SK-N-SH (cell line): ENCODE measurements around the gene ARHGAP6. TPM values are rescaled to one million over a fixed set of nuclear protein-coding genes. Genes with fewer than 3 reads are reported as not detected.

Source experiments
- CTCF ChIA-PET: fragments of 300-600, 350-600 bp; formaldehyde crosslinking; extraction: SDS; loops from one replicate; lab custom pipeline; 2021; lab: Yijun Ruan, JAX
- POLR2A ChIA-PET: fragments of 350-600 bp; sonication (Branson Sonifier 250); formaldehyde crosslinking; extraction: SDS; loops from one replicate; lab custom pipeline; 2020; ENCODE audit warnings: antibody characterized with exemption, inconsistent platforms; lab: Yijun Ruan, JAX
- DNase-seq: peaks from one replicate; pipeline ENCODE4 v3.0.0; 2012
- H2AFZ ChIP-seq: fragments of 200-600 bp; sonication (generic); 2 replicates; pipeline ENCODE4 v1.8.1; 2016; ENCODE audit warnings: antibody characterized with exemption, mild to moderate bottlenecking, low read depth
- H3F3A ChIP-seq: fragments of 200-600 bp; sonication (generic); replicated peaks from 2 replicates; pipeline ENCODE3; 2016; ENCODE audit warnings: antibody characterized with exemption, mild to moderate bottlenecking; ENCODE audit not compliant: insufficient read depth
- H3K27ac ChIP-seq, 2 experiments: fragments of 200-500 bp in 1 of 2; fragments of 200-600 bp in 1 of 2; sonication (Bioruptor generic) in 1 of 2; sonication (generic), shearing (Covaris generic) in 1 of 2; 2 replicates each; pipeline versions ENCODE4 v1.5.1 to v1.6.1; 2014 to 2016; ENCODE audit warnings: low read depth in 2 of 2, inconsistent platforms in 1 of 2, low read length in 1 of 2, mild to moderate bottlenecking in 1 of 2, mixed read lengths in 1 of 2
- H3K27me3 ChIP-seq: fragments of 200-600 bp; sonication (generic), shearing (Covaris generic); 2 replicates; pipeline ENCODE4 v1.6.1; 2016; ENCODE audit warnings: mixed run types; ENCODE audit not compliant: insufficient read depth
- H3K36me3 ChIP-seq, 2 experiments: fragments of 200-500 bp in 1 of 2; fragments of 200-600 bp in 1 of 2; sonication (Bioruptor generic) in 1 of 2; sonication (generic) in 1 of 2; replicated peaks in 1 of 2; 2 replicates each; pipeline versions ENCODE3 to v1.5.1; 2014 to 2016; ENCODE audit warnings: low read length in 1 of 2, mild to moderate bottlenecking in 1 of 2; ENCODE audit not compliant: insufficient read depth in 2 of 2, control insufficient read depth in 1 of 2
- H3K4me1 ChIP-seq, 2 experiments: fragments of 200-500 bp in 1 of 2; fragments of 200-600 bp in 1 of 2; sonication (Bioruptor generic) in 1 of 2; sonication (generic), shearing (Covaris generic) in 1 of 2; 2 replicates each; pipeline versions ENCODE4 v1.5.1 to v1.6.1; 2014 to 2016; ENCODE audit warnings: low read depth in 1 of 2, low read length in 1 of 2, mixed run types in 1 of 2; ENCODE audit not compliant: insufficient read depth in 2 of 2, control insufficient read depth in 1 of 2
- H3K4me2 ChIP-seq: fragments of 200-600 bp; sonication (generic), shearing (Covaris generic); 2 replicates; pipeline ENCODE4 v1.6.1; 2017; ENCODE audit warnings: mixed run types
- H3K4me3 ChIP-seq, 2 experiments: fragments of 200-500 bp in 1 of 2; fragments of 200-600 bp in 1 of 2; sonication (Bioruptor generic) in 1 of 2; sonication (generic), shearing (Covaris generic) in 1 of 2; 2 replicates each; pipeline versions ENCODE4 v1.5.1 to v1.8.1; 2014 to 2016; ENCODE audit warnings: low read depth in 2 of 2, inconsistent platforms in 1 of 2, low read length in 1 of 2, mild to moderate bottlenecking in 1 of 2, mixed read lengths in 1 of 2, moderate library complexity in 1 of 2
- H3K79me2 ChIP-seq: fragments of 200-600 bp; sonication (generic); 2 replicates; pipeline ENCODE4 v1.8.1; 2017; ENCODE audit warnings: mild to moderate bottlenecking; ENCODE audit not compliant: insufficient read depth
- H3K9ac ChIP-seq: fragments of 200-600 bp; sonication (generic); 2 replicates; pipeline ENCODE4 v1.6.1; 2017; ENCODE audit warnings: mixed run types
- H3K9me2 ChIP-seq: fragments of 200-600 bp; sonication (generic); 2 replicates; pipeline ENCODE4 v1.6.1; 2017; ENCODE audit warnings: mixed run types
- H3K9me3 ChIP-seq: fragments of 200-600 bp; sonication (generic); 2 replicates; pipeline ENCODE4 v1.6.1; 2017; ENCODE audit warnings: mixed run types, mild to moderate bottlenecking, moderate library complexity
- H4K20me1 ChIP-seq: fragments of 200-600 bp; sonication (generic); 2 replicates; pipeline ENCODE4 v1.6.1; 2017; ENCODE audit warnings: mild to moderate bottlenecking, mixed run types; ENCODE audit not compliant: insufficient read depth
- CHD2 ChIP-seq: fragments of 150-350 bp; IDR thresholded peaks from 2 replicates; pipeline ENCODE4 v1.6.1; 2018; ENCODE audit warnings: low read length; ENCODE audit not compliant: partially characterized antibody
- EP300 ChIP-seq, 2 experiments: IDR thresholded peaks; 2 replicates each; pipeline versions ENCODE4 v1.4.0 to v1.6.1; 2012; ENCODE audit warnings: borderline replicate concordance in 1 of 2, low read depth in 1 of 2, low read length in 1 of 2
- EZH2phosphoT487 ChIP-seq: fragments of 200-600 bp; sonication (generic); IDR thresholded peaks from 2 replicates; pipeline ENCODE4 v1.6.1; 2017; ENCODE audit warnings: low read depth, mixed run types, mild to moderate bottlenecking, antibody characterized with exemption, moderate library complexity, borderline replicate concordance
- FOXJ3 ChIP-seq: sonication (generic); formaldehyde crosslinking; IDR thresholded peaks from 2 replicates; pipeline ENCODE4 v1.5.1; 2020; ENCODE audit warnings: mild to moderate bottlenecking, missing genetic modification reagents
- GABPA ChIP-seq: IDR thresholded peaks from 2 replicates; pipeline ENCODE4 v1.4.0; 2012; ENCODE audit warnings: low read depth, mild to moderate bottlenecking
- GATA2 ChIP-seq: sonication (generic); formaldehyde crosslinking; IDR thresholded peaks from 2 replicates; pipeline ENCODE4 v1.5.0; 2020; ENCODE audit warnings: mild to moderate bottlenecking, missing genetic modification reagents
- MXI1 ChIP-seq: IDR thresholded peaks from 2 replicates; pipeline ENCODE4 v1.6.1; 2012; ENCODE audit warnings: mild to moderate bottlenecking, low read depth, low read length, improper control_type of control experiment
- NFIC ChIP-seq: IDR thresholded peaks from 2 replicates; pipeline ENCODE4 v1.4.0; 2012; ENCODE audit warnings: borderline replicate concordance
- NRF1 ChIP-seq: IDR thresholded peaks from 2 replicates; pipeline ENCODE4 v1.6.1; 2012; ENCODE audit warnings: low read depth, mild to moderate bottlenecking, low read length
- POLR2AphosphoS5 ChIP-seq: IDR thresholded peaks from 2 replicates; pipeline ENCODE4 v1.6.1; 2012; ENCODE audit warnings: low read depth, low read length
- TCF12 ChIP-seq: IDR thresholded peaks from 2 replicates; pipeline ENCODE4 v1.4.0; 2012
- TEAD4 ChIP-seq: IDR thresholded peaks from 2 replicates; pipeline ENCODE4 v1.4.0; 2012; ENCODE audit warnings: mild to moderate bottlenecking, borderline replicate concordance; ENCODE audit not compliant: insufficient read depth
- polyA plus RNA-seq, 3 experiments: library from polyadenylated mRNA; depleted of rRNA; stranded (reverse); fragments of >200 nt; gene quantifications; 2 replicates each; pipeline ENCODE4 v1.2.3, GENCODE V29; 2012
- TF ChIP-seq, protein P1 (sequence below): fragments of 200-600 bp; sonication (generic); IDR thresholded peaks from 2 replicates; pipeline ENCODE4 v1.6.1; 2017; ENCODE audit warnings: antibody characterized with exemption, mild to moderate bottlenecking, moderate library complexity
- TF ChIP-seq, protein P2 (sequence below): fragments of 150-350 bp; IDR thresholded peaks from 2 replicates; pipeline ENCODE4 v1.6.1; 2016; ENCODE audit warnings: mild to moderate bottlenecking, low read depth, low read length
- TF ChIP-seq, protein P3 (sequence below): IDR thresholded peaks from 2 replicates; pipeline ENCODE4; 2012

ARHGAP6 gene
- polyA plus RNA-seq, 1 of the 3 experiments (the other 2 are of a cell fraction), result 0.16 TPM

DNA sequence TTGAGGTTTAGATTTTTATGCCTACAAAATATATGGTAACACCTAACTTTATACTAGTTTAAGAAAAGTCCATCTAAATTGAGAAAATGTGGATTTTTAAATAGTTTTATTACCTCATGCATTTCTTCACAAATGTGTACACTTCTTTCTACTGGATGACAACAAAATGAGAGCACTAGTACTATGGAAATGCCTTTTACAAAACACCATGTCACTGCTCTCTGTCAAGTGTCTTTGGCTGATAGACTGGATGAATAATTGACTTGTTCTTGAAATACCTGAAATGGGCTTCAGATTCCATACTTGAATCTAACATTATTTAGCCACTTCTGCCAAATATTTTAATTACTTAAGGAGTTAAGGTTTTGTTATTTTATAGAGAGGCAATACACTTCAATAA is 323.0 kb downstream of the ARHGAP6 start:
- Histone ChIP-seq H3F3A (no peaks in the 10 kb centered on the region), H3K9ac (peak overlapping the region; percentile 58; the same call in 1 of the 2 replicates), H3K27ac (peak overlapping the region in 1 of 2 experiments; percentile 84; a peak in 2 of 4 replicates), H3K9me3 (no peaks in the 10 kb centered on the region), H3K4me3 (no peak overlapping the region), H3K36me3 (no peaks in the 10 kb centered on the region), H3K79me2 (no peaks in the 10 kb centered on the region), H3K9me2 (no peaks in the 10 kb centered on the region), H4K20me1 (no peaks in the 10 kb centered on the region), H2AFZ (no peak overlapping the region), H3K4me1 (no peaks in the 10 kb centered on the region), H3K27me3 (peaks cover 4% of the 10 kb centered on the region; the same call in 1 of the 2 replicates), H3K4me2 (no peak overlapping the region)
- POLR2A ChIA-PET, result no interaction called here
- CTCF ChIA-PET, result interaction anchor here (1.2 kb wide), 1 partner anchor 42 kb away, joined by 3 read pairs; no protein-coding TSS in a partner anchor
- no peak for DNase-seq
- no peak for TF ChIP-seq GABPA
- TF ChIP-seq, protein P1, sequence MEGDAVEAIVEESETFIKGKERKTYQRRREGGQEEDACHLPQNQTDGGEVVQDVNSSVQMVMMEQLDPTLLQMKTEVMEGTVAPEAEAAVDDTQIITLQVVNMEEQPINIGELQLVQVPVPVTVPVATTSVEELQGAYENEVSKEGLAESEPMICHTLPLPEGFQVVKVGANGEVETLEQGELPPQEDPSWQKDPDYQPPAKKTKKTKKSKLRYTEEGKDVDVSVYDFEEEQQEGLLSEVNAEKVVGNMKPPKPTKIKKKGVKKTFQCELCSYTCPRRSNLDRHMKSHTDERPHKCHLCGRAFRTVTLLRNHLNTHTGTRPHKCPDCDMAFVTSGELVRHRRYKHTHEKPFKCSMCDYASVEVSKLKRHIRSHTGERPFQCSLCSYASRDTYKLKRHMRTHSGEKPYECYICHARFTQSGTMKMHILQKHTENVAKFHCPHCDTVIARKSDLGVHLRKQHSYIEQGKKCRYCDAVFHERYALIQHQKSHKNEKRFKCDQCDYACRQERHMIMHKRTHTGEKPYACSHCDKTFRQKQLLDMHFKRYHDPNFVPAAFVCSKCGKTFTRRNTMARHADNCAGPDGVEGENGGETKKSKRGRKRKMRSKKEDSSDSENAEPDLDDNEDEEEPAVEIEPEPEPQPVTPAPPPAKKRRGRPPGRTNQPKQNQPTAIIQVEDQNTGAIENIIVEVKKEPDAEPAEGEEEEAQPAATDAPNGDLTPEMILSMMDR, result no peak
- TF ChIP-seq MXI1, result no peak
- no peak for TF ChIP-seq EP300 (IDR thresholded peaks at IDR 0.05; ENCODE audit: borderline replicate concordance in 1 of 2, low read depth in 1 of 2, low read length in 1 of 2)
- TF ChIP-seq EZH2phosphoT487, result no peak
- TF ChIP-seq TCF12, result no peak
- TF ChIP-seq, protein P2, sequence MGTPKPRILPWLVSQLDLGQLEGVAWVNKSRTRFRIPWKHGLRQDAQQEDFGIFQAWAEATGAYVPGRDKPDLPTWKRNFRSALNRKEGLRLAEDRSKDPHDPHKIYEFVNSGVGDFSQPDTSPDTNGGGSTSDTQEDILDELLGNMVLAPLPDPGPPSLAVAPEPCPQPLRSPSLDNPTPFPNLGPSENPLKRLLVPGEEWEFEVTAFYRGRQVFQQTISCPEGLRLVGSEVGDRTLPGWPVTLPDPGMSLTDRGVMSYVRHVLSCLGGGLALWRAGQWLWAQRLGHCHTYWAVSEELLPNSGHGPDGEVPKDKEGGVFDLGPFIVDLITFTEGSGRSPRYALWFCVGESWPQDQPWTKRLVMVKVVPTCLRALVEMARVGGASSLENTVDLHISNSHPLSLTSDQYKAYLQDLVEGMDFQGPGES, result no peak
- TF ChIP-seq, protein P3, sequence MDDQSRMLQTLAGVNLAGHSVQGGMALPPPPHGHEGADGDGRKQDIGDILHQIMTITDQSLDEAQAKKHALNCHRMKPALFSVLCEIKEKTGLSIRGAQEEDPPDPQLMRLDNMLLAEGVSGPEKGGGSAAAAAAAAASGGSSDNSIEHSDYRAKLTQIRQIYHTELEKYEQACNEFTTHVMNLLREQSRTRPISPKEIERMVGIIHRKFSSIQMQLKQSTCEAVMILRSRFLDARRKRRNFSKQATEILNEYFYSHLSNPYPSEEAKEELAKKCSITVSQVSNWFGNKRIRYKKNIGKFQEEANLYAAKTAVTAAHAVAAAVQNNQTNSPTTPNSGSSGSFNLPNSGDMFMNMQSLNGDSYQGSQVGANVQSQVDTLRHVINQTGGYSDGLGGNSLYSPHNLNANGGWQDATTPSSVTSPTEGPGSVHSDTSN, result no peak
- TF ChIP-seq NFIC, result no peak
- TF ChIP-seq TEAD4, result no peak
- no peak for TF ChIP-seq GATA2 (CRISPR knock-in tag)
- TF ChIP-seq NRF1, result no peak
- no peak for TF ChIP-seq CHD2
- TF ChIP-seq POLR2AphosphoS5, result no peak
- TF ChIP-seq FOXJ3 (CRISPR knock-in tag), result no peak
